CD14-positive monocyte (primary cell): Measurements from ENCODE around the gene HSPA4L. TPM values are rescaled to one million over a fixed set of nuclear protein-coding genes. Genes with fewer than 3 reads are reported as not detected.

Experiments
- DNase-seq, 3 donors: peaks; one replicate each; pipeline ENCODE4 v3.0.0-alpha.2; 2011 to 2022
- H2AFZ ChIP-seq: 2 replicates; pipeline ENCODE4 v1.6.0; 2012; ENCODE audit warnings: mild to moderate bottlenecking, low read depth, low read length, inconsistent platforms; ENCODE audit not compliant: insufficient read depth, poor library complexity, severe bottlenecking
- H3K27ac ChIP-seq, 2 donors: 1 replicate in 1 of 2; 2 replicates in 1 of 2; pipeline ENCODE4 v1.5.1; 2012 to 2013; ENCODE audit warnings: low read length in 2 of 2, control low read depth in 1 of 2, inconsistent platforms in 1 of 2, low read depth in 1 of 2, mild to moderate bottlenecking in 1 of 2
- H3K27me3 ChIP-seq, 2 donors: one replicate each; pipeline versions ENCODE4 v1.6.0 to v1.6.1; 2011 to 2013; ENCODE audit warnings: low read length in 2 of 2; ENCODE audit not compliant: control insufficient read depth in 2 of 2, insufficient read depth in 2 of 2
- H3K36me3 ChIP-seq, 2 donors: replicated peaks in 1 of 2; 1 replicate in 1 of 2; 2 replicates in 1 of 2; pipeline versions ENCODE4 v1.5.1 to v1.6.1; 2012 to 2013; ENCODE audit warnings: low read length in 2 of 2, control low read depth in 1 of 2, inconsistent platforms in 1 of 2, mild to moderate bottlenecking in 1 of 2; ENCODE audit not compliant: insufficient read depth in 2 of 2, control insufficient read depth in 1 of 2
- H3K4me1 ChIP-seq, 2 donors: 1 replicate in 1 of 2; 2 replicates in 1 of 2; pipeline versions ENCODE4 v1.5.1 to v1.6.1; 2012 to 2013; ENCODE audit warnings: low read length in 2 of 2, control low read depth in 1 of 2, inconsistent platforms in 1 of 2, mild to moderate bottlenecking in 1 of 2, moderate library complexity in 1 of 2; ENCODE audit not compliant: insufficient read depth in 2 of 2, control insufficient read depth in 1 of 2
- H3K4me2 ChIP-seq: replicated peaks from 2 replicates; pipeline ENCODE3; 2012; ENCODE audit warnings: low read length, moderate library complexity, mild to moderate bottlenecking; ENCODE audit not compliant: poor library complexity, severe bottlenecking; ENCODE audit errors: extremely low read depth
- H3K4me3 ChIP-seq, 3 experiments: fragments of 200-600 bp in 1 of 3; sonication (generic) in 1 of 3; replicated peaks in 1 of 3; 1 replicate in 2 of 3; 2 replicates in 1 of 3; pipeline ENCODE4 v1.5.1; 2011 to 2013; ENCODE audit warnings: low read length in 3 of 3, mild to moderate bottlenecking in 3 of 3, control low read depth in 2 of 3, low read depth in 2 of 3, inconsistent platforms in 1 of 3, moderate library complexity in 1 of 3
- H3K79me2 ChIP-seq: 2 replicates; pipeline ENCODE4 v1.6.0; 2012; ENCODE audit warnings: mild to moderate bottlenecking, control low read depth, inconsistent platforms, low read length, moderate library complexity; ENCODE audit not compliant: insufficient read depth
- H3K9ac ChIP-seq: 2 replicates; pipeline ENCODE4 v1.6.0; 2017; ENCODE audit warnings: low read length, mild to moderate bottlenecking; ENCODE audit not compliant: insufficient read depth, poor library complexity, severe bottlenecking
- H3K9me3 ChIP-seq, 2 donors: replicated peaks in 1 of 2; 1 replicate in 1 of 2; 2 replicates in 1 of 2; pipeline versions ENCODE4 v1.5.1 to v1.6.1; 2012 to 2013; ENCODE audit warnings: low read length in 2 of 2, control low read depth in 1 of 2; ENCODE audit not compliant: control insufficient read depth in 1 of 2, insufficient read depth in 1 of 2
- H4K20me1 ChIP-seq: 2 replicates; pipeline ENCODE4 v1.6.0; 2012; ENCODE audit warnings: mild to moderate bottlenecking, low read length, control low read depth, moderate library complexity; ENCODE audit not compliant: insufficient read depth
- H3K27ac Mint-ChIP-seq, 7 donors: one replicate each; pipeline ENCODE4 v1.8.0; 2020; ENCODE audit warnings: mild to moderate bottlenecking in 7 of 7, mixed read lengths in 7 of 7, moderate library complexity in 6 of 7, inconsistent platforms in 2 of 7
- H3K27me3 Mint-ChIP-seq, 3 donors: one replicate each; pipeline ENCODE4 v1.8.0; 2021 to 2022; ENCODE audit warnings: low read depth in 3 of 3, mild to moderate bottlenecking in 3 of 3, mixed read lengths in 3 of 3, moderate library complexity in 3 of 3, inconsistent platforms in 1 of 3
- H3K36me3 Mint-ChIP-seq, 2 donors: one replicate each; pipeline ENCODE4 v1.8.0; 2020; ENCODE audit warnings: mixed read lengths in 2 of 2, inconsistent platforms in 1 of 2, mild to moderate bottlenecking in 1 of 2
- H3K4me1 Mint-ChIP-seq: one replicate; pipeline ENCODE4 v1.8.0; 2020; ENCODE audit warnings: mild to moderate bottlenecking, mixed read lengths
- H3K4me3 Mint-ChIP-seq, 2 donors: one replicate each; pipeline ENCODE4 v1.8.0; 2020; ENCODE audit warnings: mild to moderate bottlenecking in 2 of 2, mixed read lengths in 2 of 2, moderate library complexity in 1 of 2
- H3K9me3 Mint-ChIP-seq, 7 donors: one replicate each; pipeline ENCODE4 v1.8.0; 2020 to 2022; ENCODE audit warnings: mixed read lengths in 7 of 7, mild to moderate bottlenecking in 6 of 7, moderate library complexity in 6 of 7, inconsistent platforms in 2 of 7
- WGBS: methylation state at CpG from one replicate; pipeline ENCODE4 v1.1.5; 2013; ENCODE audit warnings: missing lambda C conversion rate; ENCODE audit not compliant: insufficient coverage; 5-methylcytosine and 5-hydroxymethylcytosine counted together
- intact Hi-C, 2 donors: fragments of 100-400 bp; cut with micrococcal nuclease; formaldehyde crosslinking; loops; one replicate each; pipeline versions ENCODE4 v1.15.0 to v1.15.1; 2023
- polyA minus RNA-seq: library from RNA; depleted of rRNA, polyadenylated mRNA; stranded (reverse); fragments of >200 nt; gene quantifications from 2 replicates; pipeline ENCODE4 v1.2.3, GENCODE V29; 2012
- polyA plus RNA-seq, 3 donors: library from polyadenylated mRNA; depleted of rRNA in 1 of 3; unstranded in 2 of 3; stranded (reverse) in 1 of 3; fragments of 300-500 nt in 2 of 3; fragments of >200 nt in 1 of 3; fragmentation: Illumina TruSeq in 2 of 3; gene quantifications; 1 replicate in 2 of 3; 2 replicates in 1 of 3; pipeline ENCODE4 v1.2.3, GENCODE V29; 2012 to 2021
- total RNA-seq, 12 experiments: library from RNA in 1 of 12; stranded (reverse) in 1 of 12; fragments of 120-200 nt in 1 of 12; gene quantifications; one replicate each; pipeline ENCODE4 v1.2.4 and lab custom pipeline; 2013 to 2026; ENCODE audit warnings: mixed read lengths in 6 of 12, inconsistent platforms in 1 of 12
- TF ChIP-seq, protein P1 (sequence below): fragments of 200-600 bp; IDR thresholded peaks from one replicate; pipeline ENCODE4 v1.8.0; 2022; ENCODE audit warnings: antibody characterized with exemption, mild to moderate bottlenecking

HSPA4L gene
- total RNA-seq (2013) = 0.27 TPM
- under 1 TPM in 1 of 3 donors, not detected in 2; 0.04 TPM for polyA plus RNA-seq
- polyA minus RNA-seq = not detected in 2 replicates
- 0.34 to 8.2 (median 0.99) reads per million in 11 experiments for total RNA-seq (lab: John Stamatoyannopoulos, UW)

DNA sequence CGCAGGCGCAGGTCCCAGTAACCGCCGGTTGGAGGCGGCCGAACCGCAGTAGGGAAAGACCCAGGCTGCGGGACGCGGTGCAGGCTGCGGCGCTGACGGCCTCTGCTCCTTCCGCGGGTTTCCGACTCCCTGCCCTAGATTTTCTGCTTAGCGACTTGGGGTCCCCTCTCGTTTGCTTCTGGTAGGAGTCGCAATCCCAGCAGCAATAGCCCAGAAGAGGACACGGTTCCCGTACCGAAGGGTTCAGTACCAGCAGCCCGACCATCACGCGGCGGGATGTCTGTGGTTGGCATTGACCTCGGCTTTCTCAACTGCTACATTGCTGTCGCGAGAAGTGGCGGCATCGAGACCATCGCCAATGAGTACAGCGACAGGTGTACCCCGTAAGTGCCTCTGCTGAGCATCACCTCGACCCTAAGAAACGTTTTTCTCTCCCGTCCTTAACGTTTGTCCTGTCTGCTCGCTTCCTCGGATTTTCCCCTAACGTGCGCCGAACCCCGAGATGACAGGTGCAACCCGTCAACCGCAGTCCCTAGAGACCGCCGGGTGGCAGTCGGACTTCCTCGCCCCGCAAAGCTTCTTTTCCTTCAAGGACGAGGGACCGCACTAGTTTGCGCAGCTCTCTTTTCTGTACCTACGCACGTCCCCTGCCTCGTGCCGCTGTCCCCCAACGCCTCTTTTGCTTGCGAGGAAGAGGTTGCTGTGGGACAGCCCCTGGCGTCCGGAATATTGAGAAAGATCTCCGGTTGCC is at the start of gene HSPA4L:
Gene HSPA4L, plus strand, starts transcription at position 48 of the 751 bp plus-strand sequence. Its CDS starts 229 bp downstream, at position 277.
- Histone ChIP-seq H3K79me2 (no peaks in the 10 kb centered on the region), H3K9me3 (no peaks in the 10 kb centered on the region), H3K4me1 (peaks cover 23 to 34% of the 10 kb centered on the region in 2 donors), H3K4me2 (peak within 1 kb of the TSS; percentile 90), H3K9ac (peak within 1 kb of the TSS; percentile 62), H3K27ac (no peak within 1 kb of the TSS), H4K20me1 (no peaks in the 10 kb centered on the region), H3K27me3 (peaks cover 32 to 50% of the 10 kb centered on the region in 2 donors), H3K4me3 (peak within 1 kb of the TSS; percentile 62 to 86 (median 67)), H3K36me3 (no peaks in the 10 kb centered on the region), H2AFZ (peak within 1 kb of the TSS; percentile 90)
- H3K27ac Mint-ChIP-seq = peak within 1 kb of the TSS in 5 of 7 donors; percentile 46 to 88 (median 80)
- peaks cover 41 to 60% (median 44%) of the 10 kb centered on the region in 3 donors for H3K27me3 Mint-ChIP-seq
- intact Hi-C loops = no loop called here
- peaks cover 0 to 11% of the 10 kb centered on the region in 2 donors for H3K36me3 Mint-ChIP-seq
- peaks cover 0 to 16% (median 4%) of the 10 kb centered on the region in 7 donors for H3K9me3 Mint-ChIP-seq
- WGBS = 0% methylated on average over 63 of the region's 63 CpGs
- peak within 1 kb of the TSS; percentile 97 to 99 for H3K4me3 Mint-ChIP-seq
- TF ChIP-seq, protein P1, sequence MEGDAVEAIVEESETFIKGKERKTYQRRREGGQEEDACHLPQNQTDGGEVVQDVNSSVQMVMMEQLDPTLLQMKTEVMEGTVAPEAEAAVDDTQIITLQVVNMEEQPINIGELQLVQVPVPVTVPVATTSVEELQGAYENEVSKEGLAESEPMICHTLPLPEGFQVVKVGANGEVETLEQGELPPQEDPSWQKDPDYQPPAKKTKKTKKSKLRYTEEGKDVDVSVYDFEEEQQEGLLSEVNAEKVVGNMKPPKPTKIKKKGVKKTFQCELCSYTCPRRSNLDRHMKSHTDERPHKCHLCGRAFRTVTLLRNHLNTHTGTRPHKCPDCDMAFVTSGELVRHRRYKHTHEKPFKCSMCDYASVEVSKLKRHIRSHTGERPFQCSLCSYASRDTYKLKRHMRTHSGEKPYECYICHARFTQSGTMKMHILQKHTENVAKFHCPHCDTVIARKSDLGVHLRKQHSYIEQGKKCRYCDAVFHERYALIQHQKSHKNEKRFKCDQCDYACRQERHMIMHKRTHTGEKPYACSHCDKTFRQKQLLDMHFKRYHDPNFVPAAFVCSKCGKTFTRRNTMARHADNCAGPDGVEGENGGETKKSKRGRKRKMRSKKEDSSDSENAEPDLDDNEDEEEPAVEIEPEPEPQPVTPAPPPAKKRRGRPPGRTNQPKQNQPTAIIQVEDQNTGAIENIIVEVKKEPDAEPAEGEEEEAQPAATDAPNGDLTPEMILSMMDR = no peak
- peak; percentile 57 to 70 (median 64) for DNase-seq
- peaks cover 29% of the 10 kb centered on the region for H3K4me1 Mint-ChIP-seq

DNA sequence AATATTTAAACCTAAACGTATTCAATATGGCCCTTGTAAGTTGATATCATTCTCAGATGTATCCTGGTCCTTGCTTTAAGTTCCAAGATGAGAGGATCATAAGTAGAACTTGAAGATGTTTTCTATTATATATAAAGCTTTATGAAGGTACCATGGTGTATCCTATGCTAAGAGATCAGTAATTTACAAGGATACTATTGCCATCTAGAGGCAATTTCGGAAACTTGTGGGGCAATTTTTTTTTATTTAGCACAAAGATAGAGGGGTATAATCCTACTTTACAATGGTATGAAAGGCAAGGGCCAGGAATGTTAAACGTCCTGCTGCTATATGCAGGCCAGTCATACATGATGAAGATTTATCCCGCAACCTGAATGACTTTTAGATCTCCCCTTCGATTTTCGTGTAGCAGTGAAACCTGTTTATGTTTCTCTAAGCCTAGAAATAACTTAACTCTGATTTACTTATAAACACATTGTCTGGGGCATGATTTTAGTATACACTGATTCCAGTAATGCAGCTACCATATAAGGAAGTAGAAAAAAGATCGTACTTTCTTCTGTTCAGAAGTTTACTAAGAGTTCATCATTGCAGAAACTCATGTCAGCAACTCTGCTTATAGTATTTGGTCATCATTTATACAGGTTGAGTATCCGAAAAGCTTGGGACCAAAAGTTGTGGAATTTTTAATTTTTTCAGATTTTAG is 49.3 kb upstream of the HSPA4L start:
- Histone ChIP-seq H3K27me3 (no peaks in the 10 kb centered on the region), H2AFZ (no peak overlapping the region), H3K9ac (no peak overlapping the region), H4K20me1 (no peaks in the 10 kb centered on the region), H3K36me3 (no peaks in the 10 kb centered on the region), H3K4me3 (no peak overlapping the region), H3K4me2 (no peak overlapping the region), H3K27ac (no peak overlapping the region), H3K4me1 (no peaks in the 10 kb centered on the region), H3K79me2 (no peaks in the 10 kb centered on the region), H3K9me3 (no peaks in the 10 kb centered on the region)
- no CpG with 5 or more reads among the region's 8 CpGs for WGBS
- no peak overlapping the region for H3K4me3 Mint-ChIP-seq
- no peak overlapping the region for H3K27ac Mint-ChIP-seq
- H3K4me1 Mint-ChIP-seq = no peaks in the 10 kb centered on the region
- H3K9me3 Mint-ChIP-seq = peaks cover 0 to 6% (median 4%) of the 10 kb centered on the region in 7 donors
- H3K27me3 Mint-ChIP-seq = peaks cover 2% of the 10 kb centered on the region in 3 donors
- intact Hi-C loops = loop anchor here (5.0 kb wide), 1 partner anchor 130 kb away; no protein-coding TSS in a partner anchor
- DNase-seq = peak in 2 of 3 donors; percentile 13 to 21
- TF ChIP-seq, protein P1 = peak; percentile 62
- H3K36me3 Mint-ChIP-seq = no peaks in the 10 kb centered on the region
